ENCODE results near the gene AIG1.
A peak's percentile ranks its signal among the peaks of the same experiment; 100 is the strongest.
"Not testable (repeated sequence)": the region's sequence is repeated elsewhere in the genome, so short reads cannot be mapped to it uniquely, and the experiment has no call there.

Gene AIG1

GRCh38 chr6:143060806-143061596, at the start of gene AIG1:
Gene AIG1 (plus strand): TSS chr6:143060889. CDS start chr6:143060926, 37 bp downstream.
- peak within 1 kb of the TSS; percentile 78 for H3K4me3 ChIP-seq (ENCODE audit: low read depth, low read length)

DNA sequence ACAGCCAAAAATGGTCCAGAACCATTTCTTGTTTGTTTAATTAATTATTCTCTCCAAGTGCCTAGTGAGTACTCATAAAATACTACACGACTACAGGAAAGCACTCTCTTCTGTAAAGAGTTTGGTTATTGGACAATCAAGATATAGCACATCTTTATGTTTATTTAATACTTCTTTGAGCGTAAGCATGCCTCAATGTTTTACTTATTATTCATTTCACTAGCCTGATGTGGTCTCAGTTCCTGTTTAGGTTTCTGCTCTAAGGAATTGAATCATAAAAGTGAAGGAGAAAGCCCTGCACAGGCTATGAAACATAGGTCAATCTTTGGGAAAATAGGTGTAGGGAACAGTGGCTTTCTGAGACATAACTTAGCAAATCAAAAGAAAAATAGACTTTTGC, 45.9 kb upstream of the AIG1 start:
- no peak overlapping the region for H3K4me3 ChIP-seq (ENCODE audit: low read depth, low read length)

GRCh38 chr6:143015300-143015706, 45.4 kb upstream of the AIG1 start:
- no peak overlapping the region for H3K4me3 ChIP-seq (ENCODE audit: low read depth, low read length)

GRCh38 chr6:143018955-143019354, 41.7 kb upstream of the AIG1 start:
- H3K4me3 ChIP-seq (ENCODE audit: low read depth, low read length): no peak overlapping the region

GRCh38 chr6:143020862-143021261, 39.8 kb upstream of the AIG1 start:
- H3K4me3 ChIP-seq (ENCODE audit: low read depth, low read length): not testable (repeated sequence)

DNA sequence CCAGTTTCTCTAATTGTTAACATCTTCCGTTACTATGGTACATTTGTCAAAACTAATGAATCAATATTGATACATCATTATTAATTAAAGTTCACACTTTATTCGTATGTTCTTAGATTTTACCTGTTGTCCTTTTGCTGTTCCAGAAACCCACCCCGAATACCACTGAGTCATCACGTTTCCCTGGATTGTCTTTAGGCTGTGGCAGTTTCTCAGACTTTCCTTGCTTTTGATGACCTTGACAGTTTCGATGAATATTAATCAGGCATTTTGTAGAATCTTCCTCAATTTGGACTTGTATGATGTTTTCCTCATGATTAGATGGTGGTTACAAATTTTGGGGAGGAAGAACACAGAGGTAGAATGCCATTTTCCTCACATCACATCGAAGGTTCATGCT, 39.1 kb upstream of the AIG1 start:
- no peak overlapping the region for H3K4me3 ChIP-seq (ENCODE audit: low read depth, low read length)

GRCh38 chr6:143022587-143022986, 38.1 kb upstream of the AIG1 start:
- H3K4me3 ChIP-seq (ENCODE audit: low read depth, low read length): no peak overlapping the region

DNA sequence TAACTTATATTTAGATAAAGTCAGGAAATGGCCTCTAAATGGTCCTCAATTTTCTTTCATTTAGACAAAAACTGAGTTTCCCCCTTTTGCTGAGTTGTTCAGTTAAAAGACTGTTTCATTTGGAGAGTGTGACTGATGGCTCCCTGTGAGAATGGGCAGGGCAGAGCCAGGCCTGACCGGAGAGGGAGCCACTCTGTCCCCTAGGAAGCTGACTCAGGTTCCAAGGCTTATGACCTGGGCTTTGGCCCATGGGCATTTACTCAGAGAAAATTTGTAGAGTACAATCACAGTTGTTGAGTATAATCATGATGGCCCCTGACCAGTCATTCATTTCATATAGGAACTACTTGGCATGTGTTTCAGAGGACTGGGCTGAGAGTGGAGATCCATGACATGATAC, 37.0 kb upstream of the AIG1 start:
- H3K4me3 ChIP-seq (ENCODE audit: low read depth, low read length): no peak overlapping the region

DNA sequence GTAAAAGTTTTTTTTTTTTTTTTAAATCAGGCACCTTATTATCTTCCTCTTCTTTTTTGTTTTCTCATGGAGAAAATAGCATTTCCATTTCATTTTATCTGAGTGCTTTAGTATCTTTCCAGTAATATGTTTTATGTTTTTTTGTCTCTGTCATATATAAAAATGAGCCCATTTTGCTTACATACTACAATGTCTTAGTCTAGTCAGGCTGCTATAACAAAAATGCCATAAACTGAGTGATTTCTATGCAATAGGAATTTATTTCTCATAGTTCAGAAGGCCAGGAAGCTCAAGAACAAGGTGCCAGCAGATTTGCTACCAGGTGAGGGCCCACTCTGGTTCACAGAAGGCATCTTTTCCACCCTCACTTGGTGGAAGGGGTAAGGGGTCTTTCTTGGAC, 35.7 kb upstream of the AIG1 start:
- no peak overlapping the region for H3K4me3 ChIP-seq (ENCODE audit: low read depth, low read length)

DNA sequence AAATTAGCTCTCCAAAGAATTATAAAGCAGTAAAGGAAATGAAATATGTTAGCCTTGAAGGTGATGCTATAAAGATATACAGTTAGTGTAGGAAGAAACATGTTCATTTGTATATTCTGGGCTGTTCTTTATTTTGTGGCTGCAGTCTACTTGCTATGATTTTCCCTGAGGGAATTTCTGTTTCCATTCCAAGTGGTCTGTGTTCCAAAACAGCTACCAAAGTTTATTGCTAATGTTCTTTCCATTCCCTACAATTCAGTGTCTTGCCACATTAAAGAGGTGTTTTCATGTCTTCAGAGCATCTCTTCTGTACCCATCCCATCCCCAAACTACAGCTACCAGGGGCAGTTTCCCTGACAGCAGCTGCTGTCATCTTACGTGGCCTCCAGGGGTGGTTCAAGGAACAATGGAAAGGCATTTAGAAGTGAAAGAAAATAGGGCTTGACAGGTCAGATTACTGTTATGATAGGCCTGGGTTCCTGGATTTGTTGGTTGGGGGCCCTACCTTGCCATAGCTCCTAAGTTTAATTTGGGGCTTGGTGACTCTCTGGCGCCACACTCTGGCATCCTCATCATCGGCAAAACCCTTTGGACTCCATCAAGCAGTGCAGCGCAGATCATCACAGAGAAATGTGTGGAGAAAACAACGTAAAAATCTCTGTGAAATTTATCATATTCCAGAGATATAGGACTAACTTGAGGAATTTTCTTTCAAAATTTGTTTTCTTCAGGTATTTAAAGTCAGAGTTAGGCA, 33.8 kb upstream of the AIG1 start:
- no peak overlapping the region for H3K4me3 ChIP-seq (ENCODE audit: low read depth, low read length)

DNA sequence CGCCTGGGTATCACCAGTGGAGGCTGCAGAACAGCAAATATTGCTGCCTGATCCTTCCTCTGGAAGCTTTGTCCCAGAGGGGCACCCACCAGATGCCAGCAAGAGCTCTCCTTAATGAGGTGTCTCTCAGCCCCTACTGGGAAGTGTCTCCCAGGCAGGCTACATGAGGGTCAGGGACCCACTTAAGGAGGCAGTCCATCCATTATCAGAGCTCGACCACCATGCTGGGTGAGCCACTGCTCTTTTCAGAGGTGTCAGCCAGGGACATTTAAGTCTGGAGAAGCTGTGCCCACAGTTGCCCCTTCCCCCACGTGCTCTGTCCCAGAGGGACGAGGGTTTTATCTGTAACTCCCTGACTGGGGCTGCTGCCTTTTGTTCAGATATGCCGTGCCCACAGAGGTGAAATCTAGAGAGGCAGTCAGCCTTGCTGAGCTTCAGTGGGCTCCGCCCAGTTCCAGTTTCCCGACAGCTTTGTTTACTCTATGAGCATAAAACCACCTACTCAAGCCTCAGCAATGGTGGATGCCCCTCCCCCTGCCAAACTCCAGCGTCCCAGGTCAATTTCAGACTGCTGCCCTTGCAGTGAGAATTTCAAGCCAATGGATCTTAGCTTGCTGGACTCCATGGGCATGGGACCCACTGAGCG, 25.9 kb upstream of the AIG1 start:
- H3K4me3 ChIP-seq (ENCODE audit: low read depth, low read length): no peak overlapping the region

DNA sequence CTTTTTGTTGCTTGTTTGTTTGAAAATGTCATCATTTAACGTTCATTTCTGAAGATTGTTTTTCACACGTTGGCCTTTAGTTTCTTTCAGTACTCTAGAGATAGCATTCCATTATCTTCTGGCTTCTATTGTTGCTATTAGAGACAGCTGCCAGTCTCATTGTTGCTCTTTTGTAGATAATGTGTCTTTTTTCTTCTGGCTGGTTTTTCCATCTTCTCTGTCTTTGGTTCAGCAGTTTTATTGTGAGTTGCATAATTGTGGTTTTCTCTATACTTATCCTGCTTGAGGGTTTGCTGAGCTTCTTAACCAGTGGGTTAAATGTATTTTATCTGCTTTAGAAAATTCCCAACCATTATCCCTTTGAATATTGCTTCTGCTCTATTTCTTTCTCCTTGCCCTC, 23.2 kb upstream of the AIG1 start:
- H3K4me3 ChIP-seq (ENCODE audit: low read depth, low read length): no peak overlapping the region

DNA sequence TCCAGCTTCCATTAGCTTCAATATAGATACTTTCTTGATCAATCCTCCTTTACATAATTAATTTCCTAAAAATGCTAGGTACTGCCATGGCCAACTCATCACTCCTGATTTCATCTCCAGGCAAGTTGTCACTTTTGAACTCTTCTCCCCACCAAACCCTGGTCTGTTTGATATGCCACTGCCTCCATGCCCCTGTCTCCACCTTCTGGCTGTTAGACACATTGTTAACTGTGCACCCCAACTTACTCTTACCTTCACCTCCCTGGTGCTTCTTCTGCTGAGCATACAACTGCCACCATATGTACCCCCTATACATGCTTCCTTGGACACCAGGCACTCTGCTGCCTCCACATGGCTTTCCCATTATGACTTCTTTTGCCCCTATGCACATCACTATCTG, 21.9 kb upstream of the AIG1 start:
- no peak overlapping the region for H3K4me3 ChIP-seq (ENCODE audit: low read depth, low read length)

- no peak overlapping the region for H3K4me3 ChIP-seq (ENCODE audit: low read depth, low read length)
Measured at GRCh38 chr6:143039548-143039947, 21.1 kb upstream of the AIG1 start.

- no peak overlapping the region for H3K4me3 ChIP-seq (ENCODE audit: low read depth, low read length)
Measured at GRCh38 chr6:143040018-143040417, 20.7 kb upstream of the AIG1 start.

DNA sequence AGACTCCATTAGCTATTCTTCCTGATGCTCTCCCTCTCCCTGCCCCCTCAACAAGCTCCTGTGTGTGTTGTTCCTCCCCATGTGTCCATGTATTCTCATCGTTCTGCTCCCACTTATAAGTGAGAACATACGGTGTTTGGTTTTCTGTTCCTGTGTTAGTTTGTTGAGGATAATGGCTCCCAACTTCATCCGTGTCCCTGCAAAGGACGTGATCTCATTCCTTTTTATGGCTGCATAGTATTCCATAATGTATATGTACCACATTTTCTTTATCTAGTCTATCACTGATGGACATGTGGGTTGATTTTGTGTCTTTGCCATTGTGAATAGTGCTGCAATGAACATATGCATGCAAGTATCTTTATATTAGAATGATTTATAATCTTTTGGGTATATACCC, 16.3 kb upstream of the AIG1 start:
- not testable (repeated sequence) for H3K4me3 ChIP-seq (ENCODE audit: low read depth, low read length)

DNA sequence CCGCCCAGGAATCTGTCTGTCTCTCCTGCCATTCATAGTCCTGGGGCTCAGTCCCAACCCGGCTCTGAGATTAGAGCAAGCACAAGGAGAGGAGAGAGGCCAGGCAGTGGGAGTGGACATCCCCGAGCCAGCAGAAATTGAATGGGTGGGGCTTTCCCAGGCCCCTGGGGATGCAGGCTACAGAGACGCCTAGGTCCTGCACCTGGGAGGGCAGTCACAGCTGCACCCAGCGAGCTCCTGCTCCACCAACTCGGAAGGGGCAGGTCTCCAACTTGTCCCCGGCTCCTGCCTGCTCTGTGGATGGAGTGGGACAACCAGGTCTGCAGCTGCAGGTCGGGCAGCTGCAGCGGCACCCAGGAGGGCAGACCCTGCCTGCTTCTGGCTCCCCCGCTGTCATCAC, 11.1 kb upstream of the AIG1 start:
- H3K4me3 ChIP-seq (ENCODE audit: low read depth, low read length): no peak overlapping the region

GRCh38 chr6:143050509-143050908, 10.2 kb upstream of the AIG1 start:
- H3K4me3 ChIP-seq (ENCODE audit: low read depth, low read length): no peak overlapping the region

DNA sequence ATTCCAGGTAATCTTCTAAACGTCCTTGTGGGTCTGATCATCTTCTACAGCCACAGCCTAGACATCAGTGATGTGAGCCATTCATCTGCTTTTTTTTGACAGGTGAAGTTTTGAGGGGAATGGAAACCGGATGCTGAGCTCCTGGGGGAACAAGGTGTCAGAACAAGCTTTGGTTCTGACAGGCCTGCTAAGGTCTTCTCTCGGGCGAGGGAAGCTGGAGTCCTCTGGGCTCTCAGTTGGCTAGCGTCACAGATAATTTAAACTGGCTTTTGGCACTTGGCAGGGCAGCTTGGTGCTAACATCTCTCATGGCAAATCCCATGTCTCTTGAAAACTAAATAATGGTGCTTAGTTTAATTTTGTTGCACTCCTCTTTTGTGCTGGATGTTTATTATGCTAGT, 8.4 kb upstream of the AIG1 start:
- H3K4me3 ChIP-seq (ENCODE audit: low read depth, low read length): no peak overlapping the region

DNA sequence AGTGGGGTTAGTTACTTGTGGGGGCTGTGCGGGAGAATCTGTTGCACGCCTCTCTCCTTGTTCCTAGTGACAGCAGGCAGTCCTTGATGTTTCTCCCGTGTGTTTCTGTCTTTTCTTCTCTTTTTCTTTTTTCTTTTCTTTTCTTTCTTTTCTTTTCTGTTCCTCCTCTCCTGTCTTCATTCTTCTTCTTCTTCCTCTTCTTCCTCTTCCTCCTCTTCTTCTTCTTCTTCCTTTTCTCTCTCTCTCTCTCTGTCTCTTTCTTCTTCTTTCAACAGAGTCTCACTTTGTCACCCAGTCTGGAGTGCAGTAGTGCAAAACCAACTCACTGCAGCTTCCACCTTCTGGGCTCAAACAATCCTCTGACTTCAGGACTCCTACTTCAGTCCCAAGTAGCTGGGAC, 6.8 kb upstream of the AIG1 start:
- H3K4me3 ChIP-seq (ENCODE audit: low read depth, low read length): no peak overlapping the region

- no peak overlapping the region for H3K4me3 ChIP-seq (ENCODE audit: low read depth, low read length)
Measured at GRCh38 chr6:143054329-143054728, 6.4 kb upstream of the AIG1 start.

DNA sequence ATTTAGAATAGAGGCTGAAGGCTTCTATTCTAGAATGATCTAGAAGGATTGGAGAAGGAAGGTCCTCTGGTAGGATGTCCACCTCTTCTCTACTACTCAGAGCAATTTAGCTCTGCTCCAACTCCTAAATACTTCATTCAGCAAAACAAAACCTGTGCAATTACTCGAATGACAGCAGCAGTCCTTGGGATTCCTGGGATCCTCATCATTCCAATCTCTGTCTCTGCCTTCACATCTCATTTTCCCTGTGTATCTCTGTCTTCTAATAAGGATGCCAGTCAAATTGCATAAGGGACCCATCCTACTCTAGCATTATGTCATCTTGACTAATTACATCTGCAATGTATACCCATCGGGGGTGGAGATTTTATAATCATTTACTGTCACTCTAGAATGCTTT, 5.5 kb upstream of the AIG1 start:
- no peak overlapping the region for H3K4me3 ChIP-seq (ENCODE audit: low read depth, low read length)
